Fibroblast of villous mesenchyme (primary cell): ENCODE measurements around the gene RTL10. TPM values are rescaled to one million over a fixed set of nuclear protein-coding genes. Genes with fewer than 3 reads are reported as not detected.

ENCODE experiments used
- DNase-seq: peaks from one replicate; pipeline ENCODE4 v3.0.0-alpha.2; 2010; ENCODE audit warnings: low read depth
- H3K4me3 ChIP-seq: 2 replicates; pipeline ENCODE4 v1.5.1; 2011; ENCODE audit warnings: low read depth, mild to moderate bottlenecking, low read length
- CTCF ChIP-seq: IDR thresholded peaks from 2 replicates; pipeline ENCODE4 v1.5.1; 2012; ENCODE audit warnings: low read depth, mild to moderate bottlenecking, low read length; ENCODE audit not compliant: insufficient read depth
- total RNA-seq: library from RNA; depleted of rRNA; stranded (reverse); fragments of >200 nt; gene quantifications from 2 replicates; pipeline ENCODE4 v1.2.3, GENCODE V29; 2012

RTL10 gene
- 15.1 and 19.0 TPM in 2 replicates for total RNA-seq

GRCh38 chr22:19854778-19855503 is at the start of gene RTL10, which contains the start of gene GNB1L:
RTL10 (minus strand) TSS chr22:19854874; CDS start chr22:19852261, 2,613 bp downstream.
GNB1L (minus strand) TSS chr22:19854874; CDS start chr22:19821355, 33,519 bp downstream.
- H3K4me3 ChIP-seq: peak within 1 kb of the TSS; percentile 92
- peak; percentile 96 for DNase-seq
- no peak for TF ChIP-seq CTCF

- TF ChIP-seq CTCF: no peak
- no peak overlapping the region for H3K4me3 ChIP-seq
- DNase-seq: no peak
Measured at GRCh38 chr22:19904174-19904856, 49.6 kb upstream of the RTL10 start.

GRCh38 chr22:19903513-19903912 is 48.8 kb upstream of the RTL10 start:
- no peak overlapping the region for H3K4me3 ChIP-seq
- DNase-seq: no peak
- TF ChIP-seq CTCF: no peak

GRCh38 chr22:19903031-19903430 is 48.4 kb upstream of the RTL10 start:
- no peak overlapping the region for H3K4me3 ChIP-seq
- no peak for DNase-seq
- no peak for TF ChIP-seq CTCF

GRCh38 chr22:19902245-19902715 is 47.6 kb upstream of the RTL10 start:
- no peak overlapping the region for H3K4me3 ChIP-seq
- TF ChIP-seq CTCF: no peak
- DNase-seq: no peak

GRCh38 chr22:19901577-19902244 is 47.0 kb upstream of the RTL10 start:
- no peak for TF ChIP-seq CTCF
- no peak for DNase-seq
- H3K4me3 ChIP-seq: no peak overlapping the region
